Measurements from ENCODE around the gene CDYL.

CDYL gene

DNA sequence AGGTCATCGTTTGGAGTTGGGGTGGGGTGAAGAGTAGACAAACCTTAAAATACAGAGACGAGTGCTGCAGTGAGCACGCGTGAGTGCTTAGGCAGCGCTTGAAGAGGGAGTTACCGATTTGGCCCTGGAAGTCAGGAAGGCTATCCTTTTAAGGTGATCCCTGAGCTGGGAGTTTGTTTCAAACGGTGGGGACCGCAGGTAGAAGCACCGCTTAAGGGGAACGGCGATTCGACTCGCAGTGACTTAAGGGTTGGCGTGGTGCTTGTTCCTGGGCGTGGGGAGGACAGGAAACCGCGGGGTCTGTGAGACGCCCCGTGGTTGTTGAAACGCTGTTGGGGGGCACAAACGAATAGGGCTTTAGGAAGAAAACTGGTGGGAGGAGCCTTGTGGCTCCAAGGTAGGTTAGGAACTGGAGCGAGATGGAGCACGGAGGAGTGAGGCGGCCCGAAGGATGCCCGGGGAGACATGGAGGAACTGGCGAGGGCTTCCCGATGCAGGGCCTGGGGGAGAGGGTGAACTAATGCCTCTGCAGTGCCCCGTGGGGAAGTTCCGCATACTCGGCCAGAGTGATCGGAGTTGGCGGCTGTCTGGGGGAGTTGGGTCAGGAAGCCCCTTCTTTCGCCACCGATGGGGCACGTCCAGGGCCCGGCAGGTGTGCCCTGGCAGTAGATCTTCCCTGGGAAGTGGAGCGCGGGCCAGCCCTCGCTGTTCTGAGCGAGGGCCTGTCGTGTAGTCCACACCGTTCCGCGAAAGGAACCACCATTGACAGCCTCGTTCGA lies 1.3 kb upstream of the CDYL start:
- peak; percentile 12 for DNase-seq

DNA sequence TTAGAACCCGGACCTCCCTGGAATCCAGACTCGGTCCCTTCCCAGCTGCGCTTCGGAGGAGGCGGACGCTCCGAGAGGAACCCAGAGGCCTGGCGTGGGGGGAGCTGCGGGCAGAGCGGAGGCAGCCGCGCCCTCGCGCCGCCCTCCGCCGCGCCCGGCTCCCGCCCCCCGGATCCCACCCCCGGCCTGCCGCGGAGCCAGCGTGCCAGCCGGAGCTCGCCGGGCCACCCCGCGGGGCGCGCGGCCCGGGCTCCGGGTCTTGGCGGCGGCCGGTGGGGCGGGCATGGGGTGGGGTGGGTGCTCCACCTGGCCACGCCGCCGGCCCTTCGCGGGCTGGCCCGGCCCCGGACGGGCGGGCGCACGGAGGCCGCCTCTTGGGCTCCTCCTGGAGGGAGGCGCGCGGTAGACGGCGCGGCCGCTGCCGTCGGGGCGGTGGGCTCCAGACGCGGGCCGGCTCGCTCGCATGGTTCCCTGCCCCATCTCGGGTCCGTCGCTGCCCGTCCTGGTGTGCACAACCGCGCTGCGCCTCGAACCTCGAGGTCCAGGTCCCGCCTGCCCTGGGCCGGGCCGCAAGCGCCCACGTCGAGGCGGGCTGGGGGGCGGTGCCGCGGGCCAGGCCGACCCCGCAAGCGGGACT lies 592 bp upstream of the CDYL start:
- peak; percentile 57 for DNase-seq

DNA sequence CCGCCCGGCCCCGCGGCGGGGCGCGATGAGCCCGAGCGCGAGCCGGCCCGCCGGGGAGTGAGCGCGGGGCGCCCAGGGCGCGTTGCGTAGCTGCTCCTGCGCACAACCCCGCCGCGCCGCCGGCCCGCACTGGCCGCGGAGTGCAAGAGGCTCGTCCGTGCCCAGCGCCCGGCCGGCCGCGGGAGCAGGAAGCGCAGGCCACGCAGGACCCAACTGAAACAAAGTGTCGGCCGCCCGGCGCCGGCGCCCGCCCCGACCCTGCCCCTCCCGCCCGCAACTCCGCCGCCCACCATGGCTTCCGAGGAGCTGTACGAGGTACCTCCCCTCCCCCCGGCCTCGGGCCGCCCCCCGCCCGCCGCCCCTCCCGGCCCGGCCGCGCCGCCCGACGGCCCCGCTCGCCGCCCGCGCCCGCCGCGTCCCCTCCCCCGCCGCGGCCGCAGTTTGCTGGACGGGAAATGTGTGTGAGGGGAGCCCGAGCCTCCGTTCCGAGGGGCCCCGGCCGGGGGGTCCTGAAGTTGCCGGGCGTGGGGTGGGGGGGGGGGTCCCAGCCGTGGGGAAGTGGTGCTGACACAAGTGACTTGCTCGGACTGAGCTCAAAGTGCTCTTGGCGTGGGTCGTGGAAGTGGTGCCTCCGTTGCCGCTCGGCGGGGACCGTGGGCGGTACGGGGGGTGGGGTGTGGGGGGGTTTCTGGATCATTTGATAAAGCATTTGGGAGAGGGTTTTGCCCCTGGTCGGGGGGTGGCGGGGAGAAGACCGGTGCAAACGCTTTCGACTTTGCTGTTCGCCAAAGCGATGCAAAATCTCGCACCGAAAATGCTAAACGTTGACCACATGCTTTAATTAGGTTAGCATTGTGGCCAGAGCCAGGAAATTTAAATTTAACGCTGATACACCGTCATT lies 539 bp downstream of the CDYL start:
- DNase-seq = peak; percentile 40

DNA sequence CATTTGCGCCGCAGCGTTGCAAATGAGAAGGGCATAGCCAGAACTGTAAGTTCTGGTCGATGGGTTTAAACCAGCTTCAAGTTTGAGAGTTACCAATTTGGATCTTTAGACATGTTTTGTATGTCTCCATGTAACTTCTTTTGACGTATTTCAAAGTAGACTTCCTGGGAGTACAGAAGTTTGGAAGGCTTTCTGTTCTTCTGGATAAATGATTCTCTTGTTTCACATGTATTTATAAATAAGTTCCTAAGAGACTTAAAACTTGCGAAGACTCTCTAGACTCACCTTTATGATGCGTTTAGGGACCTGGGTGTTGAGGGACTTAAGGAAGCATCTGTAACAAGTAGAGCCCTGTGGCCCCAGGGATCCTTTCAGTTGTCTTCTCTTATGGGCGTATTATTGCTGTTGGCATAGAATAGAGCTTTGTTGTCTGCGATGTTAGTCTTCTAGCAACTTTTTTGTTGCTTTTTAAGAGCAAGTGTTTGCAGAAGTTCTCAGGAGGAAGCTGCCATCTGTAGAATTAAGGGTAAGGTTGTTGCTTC lies 1.3 kb downstream of the CDYL start:
- no peak for DNase-seq

DNA sequence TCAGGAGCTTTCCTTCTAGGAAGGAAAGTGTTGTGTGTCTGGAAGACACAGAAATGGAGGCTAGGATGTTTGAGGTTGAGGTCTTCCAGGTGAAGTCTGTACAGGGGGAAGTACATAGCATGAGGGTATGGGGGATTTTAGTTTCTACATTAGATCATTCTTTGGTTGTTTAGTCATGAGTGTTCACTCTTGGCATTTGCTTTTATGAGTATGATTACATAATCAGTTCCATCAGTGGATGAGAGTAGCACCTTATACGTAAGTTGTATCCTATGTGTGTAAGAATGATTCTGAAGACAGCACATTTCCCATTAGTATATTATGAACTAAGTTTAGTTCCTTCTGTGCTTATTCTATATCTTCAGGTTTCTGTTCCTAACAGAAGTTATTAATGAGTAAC lies 1.9 kb downstream of the CDYL start:
- DNase-seq = no peak

DNA sequence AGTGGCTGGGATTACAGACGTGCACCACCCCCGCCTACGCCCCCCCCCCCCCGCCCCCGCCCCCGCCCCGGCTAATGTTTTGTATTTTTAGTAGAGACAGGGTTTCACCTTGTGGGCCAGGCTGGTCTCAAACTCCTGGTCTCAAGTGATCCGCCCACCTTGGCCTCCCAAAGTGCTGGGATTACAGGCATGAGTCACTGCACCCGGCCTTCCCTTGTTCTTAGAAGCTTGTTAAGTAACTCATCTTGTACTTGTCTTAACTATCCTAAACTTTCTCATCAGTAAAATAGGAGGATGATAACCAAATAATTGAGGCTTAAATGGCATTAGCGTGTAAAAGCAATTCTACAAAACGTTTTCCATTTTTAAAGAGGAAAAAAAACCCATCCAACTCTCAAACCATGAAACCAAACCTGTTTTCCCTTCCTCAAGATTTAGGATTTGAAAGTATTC lies 4.2 kb downstream of the CDYL start:
- no peak for DNase-seq

DNA sequence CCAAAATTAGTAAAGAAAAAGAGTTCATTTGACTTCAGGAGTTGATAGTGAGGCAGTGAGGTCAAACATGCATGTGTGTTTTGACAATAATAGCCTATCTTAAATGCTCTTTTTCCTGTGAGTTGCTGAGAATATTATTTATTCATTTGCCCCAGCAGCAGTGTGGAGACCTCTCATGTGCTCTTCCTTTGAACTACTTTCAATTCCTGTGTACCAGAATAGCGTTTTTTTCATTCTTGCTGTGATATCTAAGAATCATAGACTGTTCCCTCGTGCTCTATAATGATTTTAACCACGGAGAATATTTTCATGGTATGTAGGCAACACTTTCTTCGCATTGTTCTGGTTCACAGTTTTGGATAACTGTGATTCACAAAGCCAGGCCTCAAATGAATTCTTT lies 5.2 kb downstream of the CDYL start:
- no peak for DNase-seq

DNA sequence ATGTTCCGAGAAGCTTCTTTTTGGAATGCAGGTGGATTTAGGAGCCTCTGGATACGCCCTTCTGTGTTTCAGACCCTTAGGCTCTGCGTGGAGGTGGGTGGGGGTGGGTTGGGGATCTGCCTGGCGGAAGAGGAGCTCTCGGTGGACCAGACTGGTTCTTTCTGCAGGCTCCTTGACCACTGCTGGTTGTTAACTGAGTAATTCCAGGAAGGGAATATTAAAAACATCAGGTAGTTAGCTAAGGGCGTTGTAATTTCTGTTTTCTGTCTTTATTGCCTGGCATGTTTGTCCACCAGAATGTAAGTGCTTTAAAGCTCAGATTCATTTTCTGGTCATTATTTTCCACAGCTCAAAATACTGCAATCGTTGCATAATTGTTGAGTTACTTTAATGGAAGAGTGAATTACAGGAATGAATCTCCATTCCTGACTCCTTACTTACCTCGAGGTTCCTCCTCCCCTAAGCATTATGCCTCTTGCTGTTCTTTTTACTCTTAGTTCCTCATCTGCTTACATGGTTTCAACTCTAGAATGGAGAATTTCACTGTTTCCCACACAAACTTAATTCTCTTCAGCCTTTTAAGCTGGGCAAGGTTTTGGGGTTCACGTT lies 5.9 kb downstream of the CDYL start:
- no peak for DNase-seq

DNA sequence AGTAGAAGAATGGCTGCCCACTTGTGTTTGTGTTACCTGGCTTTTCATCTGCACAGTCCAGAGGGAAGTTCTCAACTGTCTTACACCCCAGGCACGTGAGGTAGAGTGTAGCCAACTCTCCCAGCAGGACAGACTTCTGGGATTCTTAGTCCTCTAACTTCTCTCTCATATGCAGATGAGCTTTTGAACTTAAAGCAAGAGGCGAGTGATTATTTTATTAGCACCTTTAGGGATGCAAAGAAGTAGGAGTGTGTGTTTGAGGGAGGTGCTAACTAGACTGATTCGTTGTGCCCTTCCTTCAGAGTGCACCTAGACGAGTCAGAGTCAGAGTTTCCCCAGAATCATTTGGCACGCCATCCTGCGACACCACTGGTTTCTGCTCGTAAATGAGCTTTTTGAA lies 10.8 kb downstream of the CDYL start:
- no peak for DNase-seq

DNA sequence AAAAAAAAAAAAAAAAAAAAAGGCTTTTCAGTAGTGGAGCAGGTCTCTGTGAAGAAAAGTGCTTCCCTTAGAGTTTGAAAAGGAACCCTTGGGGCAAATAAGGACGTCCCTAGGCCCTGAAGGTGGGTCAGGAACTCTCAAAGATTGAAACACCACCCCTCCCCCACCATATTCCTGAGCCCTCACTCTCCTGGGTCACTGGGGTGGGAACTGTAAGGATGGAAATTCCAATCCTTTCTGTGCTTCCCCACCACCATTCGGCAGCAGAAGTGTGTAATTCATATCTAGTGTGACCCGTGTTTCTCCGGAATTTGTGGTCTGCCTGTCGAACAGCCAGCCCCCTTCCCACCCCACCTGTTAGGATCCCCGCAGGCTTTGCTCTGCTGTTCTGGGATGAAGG lies 12.3 kb downstream of the CDYL start:
- DNase-seq = no peak

DNA sequence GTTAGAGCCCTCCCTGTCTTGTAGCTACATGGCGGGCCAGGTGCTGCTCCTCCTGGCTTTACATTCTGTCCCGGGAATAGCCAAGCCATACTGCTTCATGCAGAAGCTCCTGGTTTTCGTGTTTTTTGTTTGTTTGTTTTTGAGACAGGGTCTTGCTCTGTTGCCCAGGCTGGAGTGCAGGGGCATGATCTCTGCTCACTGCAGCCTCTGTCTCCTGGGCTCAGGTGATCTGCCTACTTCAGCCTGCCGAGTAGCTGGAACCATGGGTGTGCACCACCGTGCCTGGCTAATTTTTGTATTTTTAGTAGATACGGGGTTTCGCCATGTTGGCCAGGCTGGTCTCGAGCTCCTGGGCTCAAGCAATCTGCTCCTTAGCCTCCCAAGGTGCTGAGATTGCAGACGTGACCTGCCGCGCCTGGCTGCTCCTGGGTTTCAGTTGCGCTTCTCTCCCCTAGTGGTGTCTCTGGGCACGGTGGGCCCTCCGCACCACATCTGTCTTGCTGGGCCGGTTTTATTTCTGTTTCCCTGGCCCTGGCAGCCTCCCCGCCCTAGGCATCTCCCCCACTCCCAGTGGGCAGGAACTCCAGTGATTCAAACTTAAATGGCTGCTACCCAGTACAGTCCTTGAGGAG lies 12.9 kb downstream of the CDYL start:
- no peak for DNase-seq

DNA sequence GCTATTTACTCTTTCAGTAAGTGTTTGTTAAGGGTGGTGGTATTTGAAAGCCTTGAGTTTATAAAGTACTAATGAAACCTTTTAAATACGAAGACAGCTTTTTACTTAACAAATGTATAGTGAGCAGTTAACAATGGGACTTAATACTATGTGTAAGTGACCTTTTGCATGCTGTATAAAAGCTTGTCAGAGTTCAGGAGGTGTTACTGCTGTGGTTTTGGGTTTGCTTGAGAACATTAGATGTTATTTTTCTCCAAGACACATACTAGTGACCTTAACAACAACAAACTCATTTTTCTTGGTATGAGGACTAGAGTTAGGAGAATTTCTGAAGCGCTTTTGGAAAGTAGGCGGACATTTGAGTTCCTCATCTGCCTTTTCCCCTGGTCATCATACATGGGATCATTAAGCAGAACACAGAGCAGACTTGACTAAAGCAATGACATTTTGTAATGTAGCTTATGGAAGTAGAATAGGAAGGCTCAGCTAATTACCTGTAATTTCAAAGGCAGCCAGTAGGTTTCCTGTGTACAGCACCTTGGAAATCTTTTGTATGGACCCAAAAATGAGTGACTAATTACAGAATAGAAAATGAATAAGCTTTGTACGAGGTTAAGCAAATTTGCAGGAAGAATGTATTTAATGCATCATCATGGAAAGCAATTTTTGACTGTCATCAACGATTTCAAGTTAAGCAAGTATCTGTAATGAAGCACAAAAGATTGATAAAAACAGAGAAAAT lies 14.1 kb downstream of the CDYL start:
- no peak for DNase-seq

DNA sequence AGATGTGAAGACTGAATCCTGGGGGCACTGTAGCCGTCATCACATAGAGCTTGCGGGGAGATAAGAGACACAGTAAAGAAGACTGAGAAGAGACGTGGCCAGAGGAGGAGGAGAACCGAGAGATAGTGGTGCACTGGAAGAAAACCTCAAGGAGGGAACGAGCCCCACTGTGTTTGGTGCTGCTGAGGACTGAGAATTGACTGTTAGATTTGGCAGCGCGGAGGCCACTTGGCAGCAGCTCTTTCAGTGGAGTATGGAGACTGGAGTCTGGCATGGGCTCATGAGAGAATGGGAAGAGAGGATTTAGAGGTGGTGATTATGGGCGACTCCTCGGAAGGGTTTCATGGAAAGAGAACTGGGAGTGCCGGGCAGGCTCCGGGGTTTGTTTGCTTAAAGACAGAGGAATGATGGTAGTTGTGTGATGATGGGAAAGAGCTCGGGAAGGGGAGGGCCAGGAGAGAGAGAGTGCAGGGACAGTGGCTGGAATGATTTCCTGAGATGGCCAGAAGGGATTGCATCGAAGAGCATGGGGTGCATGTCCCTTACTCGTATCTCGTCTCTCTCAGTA lies 18.0 kb downstream of the CDYL start:
- no peak for DNase-seq

DNA sequence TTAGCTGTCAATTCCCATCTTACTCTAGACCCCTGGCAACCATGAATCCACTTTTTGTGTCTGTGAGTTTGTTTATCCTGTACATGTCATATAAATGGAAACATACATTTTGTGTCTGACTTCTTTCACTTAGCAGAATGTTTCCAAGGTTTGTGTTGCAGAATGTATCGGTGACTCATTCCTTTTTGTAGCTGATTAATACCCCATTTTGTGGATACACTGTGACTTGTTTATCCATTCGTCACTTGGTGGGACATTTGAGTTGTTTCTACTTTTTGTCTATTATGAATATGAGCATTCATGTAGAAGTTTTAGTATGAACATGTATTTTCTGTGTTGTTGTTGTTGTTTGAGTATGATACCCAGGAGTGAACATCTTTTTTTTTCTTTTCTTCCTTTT lies 21.4 kb downstream of the CDYL start:
- no peak for DNase-seq

DNA sequence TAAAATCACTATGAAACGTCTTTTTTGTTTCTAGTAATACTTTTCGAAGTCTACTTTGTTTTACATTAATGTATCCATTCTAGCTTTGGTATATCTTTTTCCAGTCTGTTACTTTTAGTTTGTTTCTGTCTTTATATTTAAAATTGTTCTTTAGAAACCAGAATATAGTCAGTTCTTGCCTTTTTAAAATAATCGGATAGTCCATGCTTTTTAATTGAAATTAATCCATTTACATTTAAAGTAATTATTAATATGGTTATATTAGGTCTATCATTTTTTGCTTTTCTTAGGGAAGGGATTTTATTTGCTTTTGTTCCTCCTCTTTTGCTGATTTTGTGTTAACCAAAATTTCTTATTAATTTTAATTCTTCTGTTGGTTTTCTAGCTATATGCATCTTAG lies 23.7 kb downstream of the CDYL start:
- no peak for DNase-seq

DNA sequence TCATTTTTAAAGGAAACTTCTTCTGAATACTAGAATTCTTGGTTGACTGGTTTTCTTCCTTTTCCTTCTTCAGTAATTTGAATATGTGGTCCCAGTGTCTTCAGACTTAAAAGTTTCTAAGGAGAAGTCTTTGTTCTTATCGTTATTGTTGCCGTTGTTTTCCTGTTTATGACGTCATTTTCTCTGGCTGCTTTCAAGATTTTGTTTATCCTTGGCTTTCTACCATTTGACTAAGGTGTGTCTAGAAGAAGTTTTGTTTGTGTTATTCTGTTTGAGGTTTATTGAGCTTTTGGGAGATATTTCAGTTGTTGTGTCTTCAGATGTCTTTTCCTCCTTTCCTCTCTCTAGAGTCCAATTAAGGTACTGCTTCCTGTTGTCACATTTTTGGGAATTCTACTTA lies 24.5 kb downstream of the CDYL start:
- no peak for DNase-seq

DNA sequence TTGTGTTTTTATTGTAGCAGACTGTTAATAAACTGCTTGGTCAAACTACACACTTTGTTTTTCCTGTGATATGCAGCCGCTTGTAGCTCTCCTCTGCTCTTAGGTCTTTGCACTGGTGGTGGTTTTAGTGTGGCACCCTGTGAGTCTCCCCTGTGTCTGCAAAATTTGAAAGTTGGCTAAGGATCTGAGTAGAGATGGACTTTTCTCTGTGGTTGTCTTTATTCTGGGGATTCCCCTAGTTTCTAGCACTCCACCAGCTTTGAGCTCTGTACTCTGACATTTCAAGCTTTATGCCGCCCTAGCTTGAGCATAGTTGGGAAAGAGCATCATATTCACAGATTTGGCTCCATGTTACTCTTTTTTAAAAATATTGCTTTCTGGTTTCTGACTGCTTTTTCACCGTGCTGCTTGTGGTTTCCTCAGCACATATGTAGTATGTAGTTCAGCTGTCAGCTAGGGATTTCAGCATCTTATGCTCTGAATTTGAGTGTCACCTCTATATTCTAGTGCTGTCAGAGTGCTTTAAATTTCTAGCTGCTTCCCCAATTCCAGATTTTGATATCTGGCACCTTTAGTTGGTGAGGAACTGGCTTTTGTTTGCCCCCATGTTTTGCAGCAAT lies 25.4 kb downstream of the CDYL start:
- DNase-seq = peak; percentile 12

DNA sequence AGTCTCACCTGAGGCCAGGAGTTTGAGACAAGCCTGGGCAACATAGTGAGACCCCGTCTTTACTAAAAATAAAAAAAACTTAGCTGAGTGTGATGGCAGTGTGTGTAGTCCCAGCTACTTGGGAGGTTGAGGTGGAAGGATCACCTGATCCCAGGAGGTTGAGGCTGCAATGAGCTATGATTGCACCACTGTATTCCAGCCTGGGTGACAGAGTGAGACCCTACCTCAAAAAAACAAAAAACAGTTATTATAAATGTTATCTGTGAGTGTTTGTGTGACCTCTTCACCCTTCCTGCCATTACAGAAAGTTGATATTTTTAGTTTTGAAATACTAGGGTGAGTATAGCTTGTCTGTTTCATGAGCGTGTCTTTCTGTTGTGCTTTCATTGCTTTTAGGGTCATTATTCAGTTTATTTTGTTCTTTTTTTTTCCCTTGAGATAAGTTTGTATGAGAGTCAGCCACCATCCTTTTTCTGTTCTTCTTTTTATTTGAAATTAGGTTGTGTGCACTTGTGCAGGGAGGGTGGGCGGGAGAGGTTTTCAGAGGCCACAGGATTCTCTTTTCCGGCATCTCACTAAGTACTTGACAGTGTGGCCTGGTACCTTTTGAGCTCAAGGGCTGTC lies 26.2 kb downstream of the CDYL start:
- DNase-seq = no peak

DNA sequence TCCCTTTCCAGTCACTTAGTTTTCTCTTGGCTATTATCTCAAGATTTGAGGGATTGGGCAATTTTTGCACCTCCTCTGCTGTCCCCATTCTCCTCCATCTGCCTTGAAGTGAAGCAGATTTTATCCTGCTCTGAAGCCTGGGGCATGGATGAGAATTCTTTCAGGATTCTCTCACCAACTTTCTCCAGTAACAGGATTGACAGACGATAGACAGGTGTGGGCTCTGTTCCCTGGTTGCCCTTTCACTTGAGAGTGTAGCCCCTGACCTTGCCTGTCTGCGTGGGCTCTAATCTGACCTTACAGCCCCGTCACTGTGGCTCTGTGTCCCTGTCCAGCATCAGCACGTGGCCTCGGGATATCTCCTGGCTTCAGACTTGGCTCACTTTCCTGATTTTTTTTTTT lies 27.1 kb downstream of the CDYL start:
- no peak for DNase-seq

DNA sequence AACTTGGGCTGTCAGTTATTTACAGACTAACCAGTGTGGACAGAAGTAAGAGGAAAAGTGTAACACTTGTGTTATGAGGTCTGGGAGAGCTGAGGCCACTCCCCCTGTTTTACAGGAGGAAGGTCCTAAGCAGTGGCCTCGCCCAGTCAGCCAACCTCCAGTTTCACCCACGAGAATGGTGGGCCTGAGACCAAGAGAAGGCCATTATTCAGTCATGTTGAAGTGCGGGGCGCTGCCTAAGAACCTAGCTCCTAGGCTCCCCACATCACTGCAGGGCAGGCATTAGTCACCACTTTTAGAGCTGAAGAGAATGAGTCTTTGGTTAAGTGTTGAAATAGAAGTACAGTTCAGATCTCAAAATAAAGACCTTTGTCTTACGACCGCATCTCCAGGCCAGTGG lies 27.9 kb downstream of the CDYL start:
- DNase-seq = no peak
